RKO (cell line): Measurements from ENCODE around the gene SIM1.

Source experiments
- DNase-seq: peaks from one replicate; pipeline ENCODE4 v3.0.0-alpha.2; 2016; ENCODE audit warnings: low spot score

The SIM1 gene, protein sequence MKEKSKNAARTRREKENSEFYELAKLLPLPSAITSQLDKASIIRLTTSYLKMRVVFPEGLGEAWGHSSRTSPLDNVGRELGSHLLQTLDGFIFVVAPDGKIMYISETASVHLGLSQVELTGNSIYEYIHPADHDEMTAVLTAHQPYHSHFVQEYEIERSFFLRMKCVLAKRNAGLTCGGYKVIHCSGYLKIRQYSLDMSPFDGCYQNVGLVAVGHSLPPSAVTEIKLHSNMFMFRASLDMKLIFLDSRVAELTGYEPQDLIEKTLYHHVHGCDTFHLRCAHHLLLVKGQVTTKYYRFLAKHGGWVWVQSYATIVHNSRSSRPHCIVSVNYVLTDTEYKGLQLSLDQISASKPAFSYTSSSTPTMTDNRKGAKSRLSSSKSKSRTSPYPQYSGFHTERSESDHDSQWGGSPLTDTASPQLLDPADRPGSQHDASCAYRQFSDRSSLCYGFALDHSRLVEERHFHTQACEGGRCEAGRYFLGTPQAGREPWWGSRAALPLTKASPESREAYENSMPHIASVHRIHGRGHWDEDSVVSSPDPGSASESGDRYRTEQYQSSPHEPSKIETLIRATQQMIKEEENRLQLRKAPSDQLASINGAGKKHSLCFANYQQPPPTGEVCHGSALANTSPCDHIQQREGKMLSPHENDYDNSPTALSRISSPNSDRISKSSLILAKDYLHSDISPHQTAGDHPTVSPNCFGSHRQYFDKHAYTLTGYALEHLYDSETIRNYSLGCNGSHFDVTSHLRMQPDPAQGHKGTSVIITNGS

DNA sequence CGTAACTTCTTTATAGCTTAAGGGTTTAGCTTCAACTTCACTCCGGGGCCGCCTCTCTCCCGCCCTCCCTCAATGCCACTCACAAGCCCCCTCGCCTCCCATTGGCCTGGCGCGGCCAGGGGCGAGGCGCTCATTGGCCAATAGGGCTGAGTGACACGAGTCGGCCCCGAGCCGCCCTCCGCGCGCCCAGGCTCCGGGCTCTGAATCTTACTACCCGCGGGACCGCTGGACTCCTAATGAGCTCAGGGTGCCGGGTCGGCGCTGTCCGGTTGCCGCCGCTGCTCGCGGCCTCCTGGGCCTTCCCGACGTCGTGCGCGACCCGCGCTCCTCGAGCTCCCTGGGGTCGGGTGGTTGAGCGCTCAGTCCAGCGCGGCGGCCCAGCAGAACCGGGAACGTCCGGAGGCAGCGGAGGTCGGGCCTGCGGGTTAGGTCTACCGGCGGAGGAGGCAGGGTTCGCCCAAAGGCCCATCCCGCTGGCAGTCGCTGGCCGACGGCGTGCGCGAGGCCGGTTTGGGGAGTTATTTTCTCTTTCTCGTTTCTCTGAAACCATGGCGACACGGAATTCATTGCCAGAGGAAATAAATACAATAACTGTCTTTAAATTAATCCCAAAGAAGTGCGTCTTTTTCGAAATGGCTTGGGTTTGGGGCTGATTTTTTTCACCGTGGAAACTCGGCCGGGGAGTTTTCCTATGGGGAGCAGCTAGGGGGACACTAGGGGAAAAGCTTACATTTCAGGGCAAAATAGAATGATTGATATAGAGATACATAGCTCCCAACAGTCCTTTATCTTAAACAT, at the start of gene SIM1:
SIM1 (minus strand) TSS at position 19 of the 798 bp plus-strand sequence. CDS start 1,453 bp downstream, outside the sequence.
- DNase-seq: no peak

- DNase-seq: peak; percentile 24
These were observed 47.6 kb upstream of the SIM1 start for GRCh38 chr6:100512203-100512862.

- DNase-seq: no peak
These were observed 44.4 kb upstream of the SIM1 start for GRCh38 chr6:100509101-100509500.

GRCh38 chr6:100506651-100507050, 41.9 kb upstream of the SIM1 start:
- DNase-seq: no peak

DNA sequence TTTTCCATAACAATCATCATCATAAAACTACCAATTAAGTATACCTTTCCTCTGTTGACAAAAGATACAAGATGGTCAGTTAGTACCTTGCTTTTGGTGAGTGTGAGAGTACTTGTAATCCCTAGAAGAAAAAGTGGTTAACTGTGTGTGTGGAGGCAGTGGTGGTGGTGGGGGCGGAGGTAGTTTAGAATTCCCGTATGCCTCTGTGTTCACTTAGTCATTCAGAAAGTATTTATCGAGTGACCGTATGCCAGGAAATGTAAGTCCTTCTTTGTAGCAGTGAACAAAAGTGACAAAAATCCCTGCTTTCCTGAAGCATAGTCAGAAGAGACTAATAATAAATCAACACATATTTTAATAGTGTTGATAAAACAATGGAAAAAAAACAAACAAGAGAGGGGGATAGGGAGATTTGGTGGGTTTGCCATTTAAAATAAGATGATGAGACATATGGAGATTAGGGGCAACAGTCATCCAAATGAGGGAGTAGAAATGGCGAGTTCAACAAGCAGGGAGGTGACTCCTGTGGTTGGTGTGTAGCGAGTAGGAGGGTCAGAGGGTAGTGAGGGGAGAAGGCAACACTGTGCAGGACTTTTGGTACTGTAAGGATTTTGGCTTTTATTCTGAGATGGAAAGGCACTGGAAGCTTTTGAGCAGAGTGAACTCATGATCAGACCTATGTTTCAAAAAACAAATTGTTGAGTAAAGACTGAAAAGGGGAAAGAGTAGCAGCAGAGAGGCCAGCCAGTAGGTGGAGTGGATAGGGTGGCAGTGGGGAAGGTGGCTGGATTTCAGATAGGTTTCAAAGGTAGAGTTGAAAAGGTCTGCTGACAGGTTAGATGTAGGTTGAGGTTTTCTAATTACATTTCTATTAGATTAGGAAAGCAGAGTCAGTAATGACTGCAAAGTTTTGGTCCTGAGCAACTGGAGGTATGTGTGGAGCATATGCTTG, 40.3 kb upstream of the SIM1 start:
- peak; percentile 79 for DNase-seq

DNA sequence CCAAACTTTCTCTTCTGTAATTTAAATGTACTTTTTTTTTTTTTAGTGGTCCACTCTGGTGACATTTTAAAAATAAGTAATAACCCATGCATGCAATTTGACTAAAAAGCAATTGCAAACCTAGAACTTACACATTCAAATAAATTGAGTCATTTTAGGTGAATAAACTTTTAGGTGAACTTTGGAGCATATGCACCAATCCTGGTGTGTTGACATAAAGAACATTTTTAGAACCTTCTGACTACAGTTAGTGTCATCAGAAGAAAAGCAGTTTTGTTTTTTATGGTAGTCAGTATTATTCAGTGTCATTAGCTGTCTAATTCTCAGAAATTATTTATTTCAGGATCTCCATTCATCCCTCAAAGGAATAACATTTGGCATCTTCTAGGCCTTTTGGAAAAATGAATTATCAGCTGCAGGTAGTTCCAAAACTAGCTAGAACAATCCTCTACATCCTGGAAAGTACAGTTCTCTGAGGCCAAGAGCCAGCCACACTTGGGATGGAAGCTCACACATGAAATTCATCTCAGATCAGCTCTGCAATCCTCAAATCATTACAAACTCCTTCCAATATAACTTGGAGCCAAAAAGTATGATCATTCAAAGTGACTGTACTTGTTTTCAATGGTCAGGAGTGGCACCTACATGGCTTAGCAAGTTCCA, 38.5 kb upstream of the SIM1 start:
- DNase-seq: no peak

DNA sequence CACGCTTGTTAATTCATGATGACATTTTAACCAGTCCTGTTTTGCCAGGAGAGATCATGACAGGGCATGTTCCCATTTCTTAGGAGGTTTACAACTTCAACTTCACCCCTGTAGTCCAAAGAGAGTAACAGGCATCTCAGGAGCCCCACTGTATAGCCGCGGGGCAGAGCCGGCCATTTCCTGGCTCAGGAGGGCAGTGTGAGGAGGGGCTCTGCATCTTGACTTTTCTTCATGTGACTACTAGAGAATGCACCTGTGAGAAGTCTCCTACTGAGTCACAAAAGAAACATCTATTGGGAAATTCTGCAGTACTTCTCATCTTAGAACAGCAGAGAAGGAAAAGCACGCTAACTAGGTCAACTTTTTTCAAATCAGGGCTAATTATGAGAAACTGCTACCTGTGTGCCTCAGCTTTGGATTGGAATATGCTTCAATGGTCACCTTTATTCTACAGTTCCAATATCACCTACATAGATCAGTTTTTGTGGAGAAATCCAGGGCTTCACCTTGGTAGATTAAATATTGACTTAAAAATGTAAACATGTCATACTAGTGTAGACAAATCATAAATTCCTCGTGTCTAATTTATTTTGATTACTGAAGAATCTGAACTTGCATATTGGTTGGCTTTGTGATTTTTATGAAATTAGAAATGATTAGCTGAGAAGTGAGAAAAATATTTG, 28.6 kb upstream of the SIM1 start:
- no peak for DNase-seq

DNA sequence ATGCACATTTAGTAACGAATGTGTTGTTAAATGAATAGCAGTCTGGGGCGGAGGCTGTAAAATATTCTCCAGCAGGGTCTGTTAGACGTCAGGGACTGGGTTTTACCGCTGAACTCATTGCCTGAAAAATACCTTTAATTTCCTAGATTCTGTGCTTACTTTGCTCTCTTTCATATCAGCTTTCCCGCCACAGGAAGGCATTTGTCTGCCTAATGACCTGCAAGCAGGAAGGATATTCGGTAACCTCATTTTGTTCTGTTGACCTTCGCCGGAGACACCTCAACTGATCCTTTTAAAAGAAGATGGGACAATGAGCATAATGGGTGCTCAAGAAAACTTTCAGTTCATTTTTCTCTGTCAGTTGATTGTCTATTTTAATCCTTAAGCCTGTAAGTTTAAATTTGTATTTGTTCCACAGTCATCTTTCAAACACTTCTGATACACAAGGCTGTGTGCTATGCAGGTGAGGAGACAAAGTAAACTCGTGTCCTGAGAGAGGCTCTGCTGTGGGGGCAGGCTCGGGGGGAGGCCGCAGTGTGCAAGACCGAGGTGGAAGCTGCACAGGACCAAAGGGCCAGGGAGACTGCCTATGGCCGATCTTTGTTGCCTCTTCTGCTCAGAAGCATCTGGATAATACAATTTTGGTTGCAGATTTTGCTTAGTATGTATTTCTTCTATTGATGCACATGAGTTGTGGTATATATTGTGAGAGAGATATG, 27.4 kb upstream of the SIM1 start:
- no peak for DNase-seq

GRCh38 chr6:100490065-100490464, 25.3 kb upstream of the SIM1 start:
- no peak for DNase-seq

GRCh38 chr6:100488244-100488643, 23.5 kb upstream of the SIM1 start:
- DNase-seq: no peak

DNA sequence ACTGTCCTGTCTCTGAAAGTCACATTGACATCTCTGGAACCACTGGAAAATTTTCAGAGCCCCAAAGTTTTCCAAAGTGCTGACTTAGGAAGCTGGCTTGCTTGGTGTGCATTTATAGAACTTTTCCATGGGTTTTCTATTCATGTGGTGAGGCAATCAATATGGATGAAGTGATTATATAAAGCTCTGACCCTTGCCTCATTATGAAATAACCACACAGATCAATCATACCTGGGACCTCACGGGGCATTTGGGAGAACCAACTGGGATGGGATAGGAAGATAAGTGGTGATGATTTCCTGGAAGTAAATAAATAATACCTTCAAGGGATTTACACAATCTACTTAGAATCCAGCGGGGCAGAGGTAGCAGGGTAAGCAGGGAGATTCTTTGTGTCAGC, 22.9 kb upstream of the SIM1 start:
- DNase-seq: no peak

- DNase-seq: no peak
These were observed 20.5 kb upstream of the SIM1 start for GRCh38 chr6:100485268-100485667.

DNA sequence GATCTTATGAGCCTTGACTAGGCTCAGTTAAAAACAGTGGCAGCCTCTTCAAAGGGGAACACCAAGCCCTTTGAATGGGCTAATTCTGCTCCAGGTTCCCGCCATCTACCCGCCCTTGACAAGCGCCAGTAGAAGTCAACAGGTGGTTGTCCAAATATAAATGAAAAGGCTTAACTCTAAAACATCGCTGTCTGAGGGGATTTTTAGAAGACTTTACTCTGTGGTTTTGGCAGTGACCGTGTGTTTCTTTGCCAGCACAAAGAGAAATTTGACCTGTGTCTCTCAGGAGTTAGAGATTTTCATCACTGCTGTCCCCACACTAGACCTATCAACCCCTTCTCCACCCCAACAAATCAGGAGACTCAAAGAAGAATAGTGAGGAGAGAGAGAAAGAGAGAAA, 19.8 kb upstream of the SIM1 start:
- no peak for DNase-seq

DNA sequence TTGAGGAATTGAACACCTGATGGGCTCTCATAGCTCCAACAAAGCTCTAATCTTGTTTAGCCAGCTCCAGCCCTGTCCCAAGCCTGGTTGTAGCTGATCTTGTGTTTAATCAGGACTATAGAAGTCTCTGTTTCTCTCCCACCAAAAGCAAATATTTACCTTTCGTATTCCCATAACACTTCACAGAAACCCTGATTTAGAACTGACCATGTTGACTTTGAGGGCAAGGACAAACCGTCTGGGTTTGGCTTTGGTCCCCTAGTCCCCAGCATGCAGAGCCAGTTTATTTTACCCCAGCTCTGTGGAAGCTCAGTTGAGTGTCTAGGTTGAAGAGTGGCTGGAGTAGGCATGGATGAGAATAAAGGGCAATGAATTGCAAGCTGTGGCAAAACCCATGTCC, 18.0 kb upstream of the SIM1 start:
- no peak for DNase-seq

DNA sequence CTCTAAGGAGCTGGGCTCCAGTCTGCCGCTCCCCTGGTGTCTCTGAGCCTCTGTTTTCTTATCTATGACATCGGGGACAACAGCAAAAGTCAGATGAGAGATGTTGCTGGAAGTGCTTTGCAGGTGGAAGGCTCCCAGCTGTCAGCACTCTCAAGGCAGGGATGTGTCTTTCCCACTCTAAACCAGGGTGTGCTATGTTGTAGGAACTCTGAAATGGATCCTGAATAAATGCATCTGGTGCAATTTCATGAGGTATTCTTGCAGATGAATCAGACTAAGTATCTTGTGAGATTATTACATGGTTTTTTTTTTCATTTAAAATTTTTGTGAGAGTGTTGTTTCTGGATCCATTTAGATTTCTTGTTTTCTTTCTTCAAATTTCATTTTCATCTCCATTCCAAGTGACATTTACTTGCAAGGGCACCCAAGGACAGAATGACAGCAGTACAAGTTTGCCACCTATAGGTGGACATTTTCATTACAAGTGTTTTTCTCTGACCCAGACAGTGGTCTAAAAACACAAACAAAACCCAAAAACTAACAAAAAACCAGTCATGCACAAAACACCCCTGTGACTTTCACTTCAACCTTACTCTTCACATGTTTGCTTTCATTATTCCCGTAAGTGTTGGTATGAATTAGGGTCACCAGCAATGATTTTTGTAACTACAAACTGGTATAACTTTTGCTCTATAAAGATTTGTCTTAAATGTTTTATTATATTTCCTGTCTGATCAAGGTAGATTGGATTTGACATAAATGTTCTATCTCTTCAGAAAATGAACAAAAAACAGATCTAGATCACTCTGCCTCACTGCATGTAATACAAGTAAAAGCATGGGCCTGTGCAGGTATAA, 14.7 kb upstream of the SIM1 start:
- peak; percentile 60 for DNase-seq

DNA sequence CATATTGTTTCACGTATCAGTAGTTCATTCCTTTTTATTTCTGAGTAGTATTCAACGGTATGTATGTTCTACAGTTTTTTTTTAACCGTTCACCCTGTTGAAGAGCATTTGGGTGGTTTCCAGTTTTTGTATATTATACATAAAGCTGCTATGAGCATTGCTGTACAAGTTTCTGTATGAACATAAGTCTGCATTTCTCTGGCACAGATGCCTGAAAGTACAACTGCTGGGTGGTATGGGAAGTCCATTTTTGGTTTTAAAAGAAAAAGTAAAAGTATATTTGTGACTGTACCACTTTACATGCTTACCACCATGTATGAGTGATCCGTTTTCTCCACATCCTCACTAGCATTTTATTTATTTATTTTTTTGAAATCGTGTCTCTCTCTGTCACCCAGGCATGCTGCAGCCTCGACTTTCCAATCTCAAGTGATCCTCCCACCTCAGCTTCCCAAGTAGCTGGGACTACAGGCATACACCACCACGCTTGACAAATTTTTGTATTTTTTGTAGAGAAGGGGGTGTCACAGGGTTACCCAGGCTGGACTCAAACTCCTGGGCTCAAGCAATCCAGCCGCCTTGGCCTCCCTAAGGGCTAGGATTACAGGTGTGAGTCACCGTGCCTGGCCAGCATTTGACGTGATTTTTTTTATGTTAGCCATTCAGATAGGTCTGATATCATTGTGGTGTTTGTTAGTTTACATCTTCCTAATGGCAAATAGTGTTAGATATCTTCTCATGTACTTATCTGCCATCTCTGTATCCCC, 11.0 kb upstream of the SIM1 start:
- peak; percentile 30 for DNase-seq

GRCh38 chr6:100473182-100473581, 8.5 kb upstream of the SIM1 start:
- DNase-seq: no peak
